Activated CD4-positive, alpha-beta T cell treated with anti-CD3 and anti-CD28 coated beads, Interleukin-2, amount 10 ng/mL, durations not matched to agents 7 days and 5 days (primary cell): Measurements from ENCODE around the gene XBP1. TPM values are rescaled to one million over a fixed set of nuclear protein-coding genes. Genes with fewer than 3 reads are reported as not detected.
"Not testable (repeated sequence)": the region's sequence is repeated elsewhere in the genome, so short reads cannot be mapped to it uniquely, and the experiment has no call there.

Experiments
- CTCF ChIA-PET: fragments of 350-600 bp; sonication (Branson Sonifier 250); formaldehyde crosslinking; loops from one replicate; lab custom pipeline; 2021; ENCODE audit warnings: antibody characterized with exemption; lab: Charles Lee
- POLR2A ChIA-PET: fragments of 350-600 bp; sonication (Branson Sonifier 250); formaldehyde crosslinking; loops from one replicate; lab custom pipeline; 2021; ENCODE audit warnings: antibody characterized with exemption; lab: Charles Lee
- DNase-seq: peaks from one replicate; pipeline ENCODE4 v3.0.0-alpha.2; 2020
- H3K27ac Mint-ChIP-seq: one replicate; pipeline ENCODE4 v1.8.0; 2021; ENCODE audit warnings: mild to moderate bottlenecking, moderate library complexity, mixed read lengths
- H3K27me3 Mint-ChIP-seq: one replicate; pipeline ENCODE4 v1.8.0; 2021; ENCODE audit warnings: mixed read lengths
- H3K36me3 Mint-ChIP-seq: one replicate; pipeline ENCODE4 v1.8.0; 2021; ENCODE audit warnings: low read depth, mixed read lengths
- H3K4me1 Mint-ChIP-seq: one replicate; pipeline ENCODE4 v1.8.0; 2021; ENCODE audit warnings: mixed read lengths
- H3K4me3 Mint-ChIP-seq: one replicate; pipeline ENCODE4 v1.8.0; 2021; ENCODE audit warnings: mild to moderate bottlenecking, moderate library complexity, mixed read lengths
- H3K9me3 Mint-ChIP-seq: one replicate; pipeline ENCODE4 v1.8.0; 2021; ENCODE audit warnings: mixed read lengths
- total RNA-seq, 2 experiments: library from RNA; stranded (reverse); gene quantifications; one replicate each; pipeline ENCODE4 v1.2.3, GENCODE V29; 2021

XBP1 gene
- total RNA-seq, 2 experiments from 2014 or later: 159 to 184 TPM

- DNase-seq: no peak
- Mint-ChIP-seq H3K27ac (peak overlapping the region; percentile 46), H3K4me3 (peak overlapping the region; percentile 94), H3K27me3 (no peaks in the 10 kb centered on the region), H3K9me3 (peaks cover 4% of the 10 kb centered on the region), H3K4me1 (peaks cover 25% of the 10 kb centered on the region), H3K36me3 (peaks cover 33% of the 10 kb centered on the region)
- POLR2A ChIA-PET: no interaction called here
- CTCF ChIA-PET: interaction anchor here (0.7 to 3.0 kb wide), 5 partner anchors 10 to 688 kb away, joined by 3 to 10 read pairs (median 3); no protein-coding TSS in a partner anchor
These were observed 26.0 kb downstream of the XBP1 start for GRCh38 chr22:28774378-28774777.

GRCh38 chr22:28773461-28773867 lies 26.9 kb downstream of the XBP1 start:
- ChIA-PET POLR2A (interaction anchor here (0.7 to 1.4 kb wide), 2 partner anchors 27 to 38 kb away, joined by 3 to 4 read pairs; partner anchors contain the start of gene XBP1), CTCF (interaction anchor here (1.0 to 3.0 kb wide), 7 partner anchors 11 to 173 kb away, joined by 3 to 10 read pairs (median 4); no protein-coding TSS in a partner anchor)
- DNase-seq: no peak
- H3K36me3 Mint-ChIP-seq: peaks cover 29% of the 10 kb centered on the region
- H3K27ac Mint-ChIP-seq: peak overlapping the region; percentile 94
- H3K9me3 Mint-ChIP-seq: peaks cover 4% of the 10 kb centered on the region
- H3K4me3 Mint-ChIP-seq: peak overlapping the region; percentile 94
- H3K4me1 Mint-ChIP-seq: peaks cover 25% of the 10 kb centered on the region
- no peaks in the 10 kb centered on the region for H3K27me3 Mint-ChIP-seq

GRCh38 chr22:28772633-28773460 lies 27.5 kb downstream of the XBP1 start, which contains the start of gene CCDC117:
Gene CCDC117 (plus strand): TSS chr22:28772695. CDS start chr22:28772850, 155 bp downstream.
- ChIA-PET CTCF (interaction anchor here (0.9 to 3.0 kb wide), 9 partner anchors 12 to 172 kb away, joined by 3 to 10 read pairs (median 4); no protein-coding TSS in a partner anchor), POLR2A (interaction anchor here (1.4 kb wide), 1 partner anchor 39 kb away, joined by 3 read pairs; no protein-coding TSS in a partner anchor)
- peak; percentile 95 for DNase-seq
- Mint-ChIP-seq H3K36me3 (peaks cover 24% of the 10 kb centered on the region), H3K4me3 (peak within 1 kb of the TSS; percentile 94), H3K9me3 (peaks cover 4% of the 10 kb centered on the region), H3K4me1 (peaks cover 25% of the 10 kb centered on the region), H3K27ac (peak within 1 kb of the TSS; percentile 94), H3K27me3 (no peaks in the 10 kb centered on the region)

- Mint-ChIP-seq H3K9me3 (peaks cover 4% of the 10 kb centered on the region), H3K27ac (no peak overlapping the region), H3K36me3 (peaks cover 22% of the 10 kb centered on the region), H3K4me3 (no peak overlapping the region), H3K4me1 (peaks cover 25% of the 10 kb centered on the region), H3K27me3 (no peaks in the 10 kb centered on the region)
- no peak for DNase-seq
- CTCF ChIA-PET: interaction anchor here (1.3 to 3.0 kb wide), 2 partner anchors 10 to 13 kb away, joined by 4 to 10 read pairs; no protein-coding TSS in a partner anchor
- POLR2A ChIA-PET: no interaction called here
These were observed 29.1 kb downstream of the XBP1 start for GRCh38 chr22:28771195-28771791.

- Mint-ChIP-seq H3K27me3 (no peaks in the 10 kb centered on the region), H3K9me3 (peaks cover 4% of the 10 kb centered on the region), H3K27ac (no peak overlapping the region), H3K4me3 (no peak overlapping the region), H3K4me1 (peaks cover 11% of the 10 kb centered on the region), H3K36me3 (peaks cover 9% of the 10 kb centered on the region)
- ChIA-PET POLR2A (no interaction called here), CTCF (interaction anchor here (1.0 to 1.2 kb wide), 2 partner anchors 12 to 28 kb away, joined by 3 read pairs; partner anchors contain the start of genes CHEK2 and HSCB)
- DNase-seq: no peak
These were observed 30.8 kb downstream of the XBP1 start for GRCh38 chr22:28769394-28770085.

- peaks cover 9% of the 10 kb centered on the region for H3K4me1 Mint-ChIP-seq
- H3K4me3 Mint-ChIP-seq: no peak overlapping the region
- ChIA-PET POLR2A (no interaction called here), CTCF (interaction anchor here (1.0 to 1.2 kb wide), 2 partner anchors 11 to 27 kb away, joined by 3 read pairs; partner anchors contain the start of genes CHEK2 and HSCB)
- no peak overlapping the region for H3K27ac Mint-ChIP-seq
- peaks cover 2% of the 10 kb centered on the region for H3K27me3 Mint-ChIP-seq
- DNase-seq: no peak
- H3K9me3 Mint-ChIP-seq: peaks cover 4% of the 10 kb centered on the region
- peaks cover 6% of the 10 kb centered on the region for H3K36me3 Mint-ChIP-seq
These were observed 31.5 kb downstream of the XBP1 start for GRCh38 chr22:28768701-28769393.

GRCh38 chr22:28766628-28767027 lies 33.7 kb downstream of the XBP1 start:
- ChIA-PET CTCF (interaction anchor here (0.7 to 1.0 kb wide), 2 partner anchors 17 to 1655 kb away, joined by 3 to 5 read pairs; no protein-coding TSS in a partner anchor), POLR2A (no interaction called here)
- peaks cover 4% of the 10 kb centered on the region for H3K9me3 Mint-ChIP-seq
- H3K36me3 Mint-ChIP-seq: no peaks in the 10 kb centered on the region
- no peaks in the 10 kb centered on the region for H3K4me1 Mint-ChIP-seq
- no peak for DNase-seq
- peaks cover 2% of the 10 kb centered on the region for H3K27me3 Mint-ChIP-seq
- no peak overlapping the region for H3K4me3 Mint-ChIP-seq
- no peak overlapping the region for H3K27ac Mint-ChIP-seq

GRCh38 chr22:28762000-28762399 lies 38.4 kb downstream of the XBP1 start:
- H3K4me3 Mint-ChIP-seq, POLR2A ChIA-PET, H3K27me3 Mint-ChIP-seq, H3K4me1 Mint-ChIP-seq, H3K27ac Mint-ChIP-seq, H3K36me3 Mint-ChIP-seq, DNase-seq, H3K9me3 Mint-ChIP-seq: not testable (repeated sequence)
- CTCF ChIA-PET: interaction anchor here (0.8 to 1.5 kb wide), 3 partner anchors 8 to 13 kb away, joined by 3 to 4 read pairs (median 3); partner anchors contain the start of gene CCDC117

- peaks cover 4% of the 10 kb centered on the region for H3K4me1 Mint-ChIP-seq
- no peaks in the 10 kb centered on the region for H3K9me3 Mint-ChIP-seq
- H3K36me3 Mint-ChIP-seq: no peaks in the 10 kb centered on the region
- POLR2A ChIA-PET: no interaction called here
- H3K27ac Mint-ChIP-seq: no peak overlapping the region
- H3K4me3 Mint-ChIP-seq: no peak overlapping the region
- peaks cover 2% of the 10 kb centered on the region for H3K27me3 Mint-ChIP-seq
- DNase-seq: no peak
- CTCF ChIA-PET: interaction anchor here (0.8 to 1.4 kb wide), 2 partner anchors 11 to 14 kb away, joined by 3 to 4 read pairs; partner anchors contain the start of gene CCDC117
These were observed 39.0 kb downstream of the XBP1 start for GRCh38 chr22:28761449-28761755.

- no peak for DNase-seq
- H3K4me3 Mint-ChIP-seq: no peak overlapping the region
- H3K27ac Mint-ChIP-seq: no peak overlapping the region
- H3K9me3 Mint-ChIP-seq: no peaks in the 10 kb centered on the region
- no peaks in the 10 kb centered on the region for H3K36me3 Mint-ChIP-seq
- POLR2A ChIA-PET: no interaction called here
- CTCF ChIA-PET: interaction anchor here (0.6 to 0.7 kb wide), 3 partner anchors 33 to 138 kb away, joined by 3 read pairs; no protein-coding TSS in a partner anchor
- H3K27me3 Mint-ChIP-seq: peaks cover 2% of the 10 kb centered on the region
- H3K4me1 Mint-ChIP-seq: peaks cover 4% of the 10 kb centered on the region
These were observed 40.4 kb downstream of the XBP1 start for GRCh38 chr22:28759861-28760560.

- DNase-seq, H3K4me1 Mint-ChIP-seq, H3K27me3 Mint-ChIP-seq, H3K36me3 Mint-ChIP-seq, H3K4me3 Mint-ChIP-seq, H3K9me3 Mint-ChIP-seq, H3K27ac Mint-ChIP-seq, POLR2A ChIA-PET: not testable (repeated sequence)
- CTCF ChIA-PET: interaction anchor here (1.2 kb wide), 1 partner anchor 8 kb away, joined by 3 read pairs; no protein-coding TSS in a partner anchor
These were observed 45.9 kb downstream of the XBP1 start for GRCh38 chr22:28754512-28754911.
